GM18508 (cell line): ENCODE results near the gene NFE2L1.
"Not testable (repeated sequence)": the region's sequence is repeated elsewhere in the genome, so short reads cannot be mapped to it uniquely, and the experiment has no call there.

Experiments
- ATAC-seq: cut with Tn5 transposase; IDR thresholded peaks from one replicate; pipeline ENCODE4 v1.9.1; 2021; ENCODE audit warnings: moderate number of reproducible peaks; ENCODE audit not compliant: insufficient read depth, unreplicated experiment

NFE2L1 gene

GRCh38 chr17:48064638-48065037 lies 16.5 kb downstream of the NFE2L1 start:
- no peak for ATAC-seq

GRCh38 chr17:48066192-48066591 lies 18.0 kb downstream of the NFE2L1 start:
- no peak for ATAC-seq

GRCh38 chr17:48066656-48067055 lies 18.5 kb downstream of the NFE2L1 start:
- ATAC-seq = no peak

- ATAC-seq = no peak
Observed at GRCh38 chr17:48067245-48067644, 19.1 kb downstream of the NFE2L1 start.

GRCh38 chr17:48067808-48068207 lies 19.6 kb downstream of the NFE2L1 start:
- ATAC-seq = not testable (repeated sequence)

GRCh38 chr17:48068491-48068961 lies 20.4 kb downstream of the NFE2L1 start:
- no peak for ATAC-seq

- no peak for ATAC-seq
Observed at GRCh38 chr17:48070195-48070594, 22.0 kb downstream of the NFE2L1 start.

- no peak for ATAC-seq
Observed at GRCh38 chr17:48071654-48072053, 23.5 kb downstream of the NFE2L1 start.

GRCh38 chr17:48072811-48073210 lies 24.7 kb downstream of the NFE2L1 start:
- ATAC-seq = not testable (repeated sequence)

- ATAC-seq = not testable (repeated sequence)
Observed at GRCh38 chr17:48073566-48074094, 25.5 kb downstream of the NFE2L1 start.

- no peak for ATAC-seq
Observed at GRCh38 chr17:48074322-48075081, 26.3 kb downstream of the NFE2L1 start.

GRCh38 chr17:48077152-48077551 lies 29.0 kb downstream of the NFE2L1 start:
- not testable (repeated sequence) for ATAC-seq

- no peak for ATAC-seq
Observed at GRCh38 chr17:48081858-48082257, 33.7 kb downstream of the NFE2L1 start.

GRCh38 chr17:48084932-48085331 lies 36.8 kb downstream of the NFE2L1 start:
- ATAC-seq = no peak

GRCh38 chr17:48093341-48094045 lies 45.3 kb downstream of the NFE2L1 start:
- no peak for ATAC-seq

- no peak for ATAC-seq
Observed at GRCh38 chr17:48095611-48096010, 47.5 kb downstream of the NFE2L1 start.

- no peak for ATAC-seq
Observed at GRCh38 chr17:48100160-48100559, 52.0 kb downstream of the NFE2L1 start.

- no peak for ATAC-seq
Observed at GRCh38 chr17:48100591-48101011, 52.4 kb downstream of the NFE2L1 start.

- ATAC-seq = peak; percentile 53
Observed at GRCh38 chr17:48101012-48101720, 53.0 kb downstream of the NFE2L1 start, which contains the start of gene CBX1. TSS of gene CBX1 (minus strand) at chr17:48101478. CDS start at chr17:48077004, 24,474 bp downstream.

- no peak for ATAC-seq
Observed at GRCh38 chr17:48102043-48102750, 54.0 kb downstream of the NFE2L1 start.
